NCI-H1417 treated with DMSO at 0.1 percent for 48 hours (cell line): ENCODE measurements around the gene DMAC2.
"Not testable (repeated sequence)": the region's sequence is repeated elsewhere in the genome, so short reads cannot be mapped to it uniquely, and the experiment has no call there.

Source experiments
- DNase-seq: peaks from one replicate; lab custom pipeline; 2025; lab: John Stamatoyannopoulos, UW

Gene DMAC2

GRCh38 chr19:41442473-41443355 lies 3.0 kb upstream of the DMAC2 start, which contains the start of gene ERICH4:
ERICH4 (plus strand) TSS chr19:41443156; CDS start chr19:41443170, 14 bp downstream.
- DNase-seq, result no peak

GRCh38 chr19:41441321-41441945 lies 1.7 kb upstream of the DMAC2 start:
- DNase-seq, result no peak

- DNase-seq, result no peak
Observed at GRCh38 chr19:41437944-41438574, 1.7 kb downstream of the DMAC2 start.

GRCh38 chr19:41436674-41436951 lies 3.1 kb downstream of the DMAC2 start:
- DNase-seq, result no peak

- DNase-seq, result no peak
Observed at GRCh38 chr19:41435936-41436673, 3.6 kb downstream of the DMAC2 start.

GRCh38 chr19:41435376-41435775 lies 4.3 kb downstream of the DMAC2 start:
- not testable (repeated sequence) for DNase-seq

GRCh38 chr19:41434450-41434849 lies 5.3 kb downstream of the DMAC2 start:
- DNase-seq, result no peak

- DNase-seq, result no peak
Observed at GRCh38 chr19:41433171-41433570, 6.5 kb downstream of the DMAC2 start.

GRCh38 chr19:41431426-41432386 lies 8.0 kb downstream of the DMAC2 start:
- DNase-seq, result no peak

- DNase-seq, result no peak
Observed at GRCh38 chr19:41430922-41431321, 8.8 kb downstream of the DMAC2 start.

- no peak for DNase-seq
Observed at GRCh38 chr19:41428481-41428859, 11.2 kb downstream of the DMAC2 start.

- DNase-seq, result no peak
Observed at GRCh38 chr19:41427647-41428480, 11.8 kb downstream of the DMAC2 start.

- DNase-seq, result no peak
Observed at GRCh38 chr19:41426952-41427646, 12.6 kb downstream of the DMAC2 start, which contains the start of gene B3GNT8. B3GNT8 (minus strand) TSS chr19:41427374; CDS start chr19:41426778, 596 bp downstream.

GRCh38 chr19:41426116-41426841 lies 13.4 kb downstream of the DMAC2 start:
- DNase-seq, result no peak

- DNase-seq, result no peak
Observed at GRCh38 chr19:41425174-41426115, 14.3 kb downstream of the DMAC2 start.

- no peak for DNase-seq
Observed at GRCh38 chr19:41424335-41425173, 15.2 kb downstream of the DMAC2 start.

- DNase-seq, result no peak
Observed at GRCh38 chr19:41422955-41423354, 16.8 kb downstream of the DMAC2 start.
